Tibial nerve (tissue), 4 donors: ENCODE results near the gene ERC2. TPM values are rescaled to one million over a fixed set of nuclear protein-coding genes. Genes with fewer than 3 reads are reported as not detected.

Experiments used
- DNase-seq, 2 donors: peaks; one replicate each; pipeline ENCODE4 v3.0.0-alpha.2; 2019; ENCODE audit warnings: low spot score in 2 of 2
- H3K27ac ChIP-seq, 4 donors: fragments of 200-600 bp; sonication (generic) in 3 of 4; one replicate each; pipeline ENCODE4 v1.5.1; 2017 to 2019; ENCODE audit warnings: mild to moderate bottlenecking in 1 of 4
- H3K27me3 ChIP-seq, 2 donors: fragments of 200-600 bp; sonication (generic) in 1 of 2; one replicate each; pipeline versions ENCODE4 v1.5.1 to v1.6.0; 2017 to 2019
- H3K36me3 ChIP-seq, 3 donors: fragments of 200-600 bp; sonication (generic); one replicate each; pipeline ENCODE4 v1.5.1; 2018 to 2019
- H3K4me1 ChIP-seq, 4 donors: fragments of 200-600 bp; sonication (generic) in 3 of 4; one replicate each; pipeline ENCODE4 v1.5.1; 2017 to 2019
- H3K4me3 ChIP-seq, 4 donors: fragments of 200-600 bp; sonication (generic) in 3 of 4; one replicate each; pipeline ENCODE4 v1.5.1; 2017 to 2019; ENCODE audit warnings: mild to moderate bottlenecking in 1 of 4, moderate library complexity in 1 of 4
- H3K9me3 ChIP-seq, 4 donors: fragments of 200-600 bp; sonication (generic) in 3 of 4; one replicate each; pipeline ENCODE4 v1.5.1; 2017 to 2019
- EP300 ChIP-seq, 2 donors: sonication (generic); formaldehyde crosslinking; IDR thresholded peaks; one replicate each; pipeline ENCODE4 v1.6.1; 2017; ENCODE audit warnings: antibody characterized with exemption in 2 of 2, mild to moderate bottlenecking in 1 of 2
- POLR2A ChIP-seq, 2 donors: fragments of 450-650 bp; IDR thresholded peaks; one replicate each; pipeline ENCODE4 v1.6.1; 2017; ENCODE audit warnings: antibody characterized with exemption in 2 of 2, mild to moderate bottlenecking in 2 of 2, moderate library complexity in 2 of 2
- WGBS, 2 donors: methylation state at CpG; one replicate each; pipeline ENCODE4 v1.1.5; 2018; 5-methylcytosine and 5-hydroxymethylcytosine counted together
- total RNA-seq, 4 donors: library from RNA; depleted of rRNA; stranded (reverse); fragments of >200 nt; gene quantifications; one replicate each; pipeline ENCODE4 v1.1.0, GENCODE V29; 2016
- TF ChIP-seq, protein P1 (sequence below), 5 experiments: fragments of 200-600 bp in 3 of 5; fragments of 450-650 bp in 2 of 5; sonication (generic) in 3 of 5; IDR thresholded peaks; one replicate each; pipeline ENCODE4 v1.5.1; 2016 to 2019; ENCODE audit warnings: antibody characterized with exemption in 5 of 5, mild to moderate bottlenecking in 3 of 5, moderate library complexity in 2 of 5

The ERC2 gene
- total RNA-seq, 4 donors from 2014 or later, result 0.84 to 0.98 (median 0.90) TPM; not detected in 1

DNA sequence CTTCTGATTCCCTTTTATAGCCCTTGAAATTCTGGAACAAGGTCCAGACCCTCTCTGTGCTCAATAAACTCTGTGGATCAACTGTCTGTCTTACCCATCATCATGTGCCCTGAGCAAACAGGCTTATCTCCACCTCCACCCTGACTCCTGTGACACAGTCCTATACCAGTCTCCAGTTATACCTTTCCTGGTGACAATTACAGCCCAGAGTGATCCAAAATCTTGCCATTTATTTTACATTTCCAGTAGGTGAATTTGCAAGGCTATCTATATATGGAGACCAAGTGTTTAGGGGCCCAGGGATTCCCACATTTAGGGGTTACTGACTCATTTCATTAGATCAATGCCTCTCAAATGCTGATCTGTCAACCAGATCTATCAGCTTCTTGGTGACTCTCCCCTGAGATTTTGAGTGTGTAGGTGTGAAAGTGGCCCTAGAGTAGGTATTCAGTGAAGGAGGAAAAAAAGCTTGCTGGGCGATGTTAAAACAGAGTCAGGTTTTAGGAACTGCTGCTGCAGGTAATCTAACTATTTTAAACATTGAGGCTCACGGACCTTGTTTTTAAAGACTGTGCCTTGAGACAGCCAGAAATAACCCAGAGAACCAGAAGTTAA lies 751.5 kb downstream of the ERC2 start:
- no peak overlapping the region for H3K27ac ChIP-seq
- no peak overlapping the region for H3K4me3 ChIP-seq
- TF ChIP-seq, protein P1, sequence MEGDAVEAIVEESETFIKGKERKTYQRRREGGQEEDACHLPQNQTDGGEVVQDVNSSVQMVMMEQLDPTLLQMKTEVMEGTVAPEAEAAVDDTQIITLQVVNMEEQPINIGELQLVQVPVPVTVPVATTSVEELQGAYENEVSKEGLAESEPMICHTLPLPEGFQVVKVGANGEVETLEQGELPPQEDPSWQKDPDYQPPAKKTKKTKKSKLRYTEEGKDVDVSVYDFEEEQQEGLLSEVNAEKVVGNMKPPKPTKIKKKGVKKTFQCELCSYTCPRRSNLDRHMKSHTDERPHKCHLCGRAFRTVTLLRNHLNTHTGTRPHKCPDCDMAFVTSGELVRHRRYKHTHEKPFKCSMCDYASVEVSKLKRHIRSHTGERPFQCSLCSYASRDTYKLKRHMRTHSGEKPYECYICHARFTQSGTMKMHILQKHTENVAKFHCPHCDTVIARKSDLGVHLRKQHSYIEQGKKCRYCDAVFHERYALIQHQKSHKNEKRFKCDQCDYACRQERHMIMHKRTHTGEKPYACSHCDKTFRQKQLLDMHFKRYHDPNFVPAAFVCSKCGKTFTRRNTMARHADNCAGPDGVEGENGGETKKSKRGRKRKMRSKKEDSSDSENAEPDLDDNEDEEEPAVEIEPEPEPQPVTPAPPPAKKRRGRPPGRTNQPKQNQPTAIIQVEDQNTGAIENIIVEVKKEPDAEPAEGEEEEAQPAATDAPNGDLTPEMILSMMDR (IDR thresholded peaks at IDR 0.05), result no peak
- no peak for TF ChIP-seq EP300 (IDR thresholded peaks at IDR 0.05)
- TF ChIP-seq POLR2A (IDR thresholded peaks at IDR 0.05), result no peak
- 91 to 93% methylated on average over 2 of the region's 2 CpGs for WGBS, 2 donors
- no peaks in the 10 kb centered on the region for H3K9me3 ChIP-seq
- DNase-seq, result no peak
- no peaks in the 10 kb centered on the region for H3K36me3 ChIP-seq
- H3K4me1 ChIP-seq, result peaks cover 0 to 22% (median 3%) of the 10 kb centered on the region in 4 donors
- no peaks in the 10 kb centered on the region for H3K27me3 ChIP-seq

- Histone ChIP-seq H3K4me3 (no peak overlapping the region), H3K27ac (no peak overlapping the region), H3K4me1 (peaks cover 0 to 22% (median 3%) of the 10 kb centered on the region in 4 donors), H3K36me3 (no peaks in the 10 kb centered on the region), H3K27me3 (no peaks in the 10 kb centered on the region), H3K9me3 (no peaks in the 10 kb centered on the region)
- DNase-seq, result no peak
- TF ChIP-seq POLR2A (IDR thresholded peaks at IDR 0.05), result no peak
- TF ChIP-seq, protein P1 (IDR thresholded peaks at IDR 0.05), result no peak
- no peak for TF ChIP-seq EP300 (IDR thresholded peaks at IDR 0.05)
These were observed 752.2 kb downstream of the ERC2 start for GRCh38 chr3:55716044-55716443.

DNA sequence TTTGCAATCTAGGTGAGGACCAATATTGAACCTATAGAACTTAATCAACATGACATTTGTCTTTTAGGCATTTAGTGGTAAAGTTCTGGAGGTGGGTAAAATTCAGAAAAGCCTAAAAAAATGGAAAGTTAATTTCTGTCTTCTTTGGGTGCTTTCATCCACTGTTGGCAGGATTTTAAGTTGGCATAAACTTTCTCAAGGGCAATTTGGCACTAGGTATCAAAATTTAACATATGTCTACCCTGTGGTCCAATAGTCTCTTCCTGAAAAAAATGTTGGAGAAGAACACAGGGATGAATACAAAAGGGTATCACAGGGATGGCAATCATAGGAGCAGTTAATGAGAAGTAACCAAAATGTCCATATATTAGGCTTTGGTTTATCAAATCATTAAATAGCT lies 754.2 kb downstream of the ERC2 start:
- DNase-seq, result no peak
- Histone ChIP-seq H3K4me3 (no peak overlapping the region), H3K27me3 (no peaks in the 10 kb centered on the region)

DNA sequence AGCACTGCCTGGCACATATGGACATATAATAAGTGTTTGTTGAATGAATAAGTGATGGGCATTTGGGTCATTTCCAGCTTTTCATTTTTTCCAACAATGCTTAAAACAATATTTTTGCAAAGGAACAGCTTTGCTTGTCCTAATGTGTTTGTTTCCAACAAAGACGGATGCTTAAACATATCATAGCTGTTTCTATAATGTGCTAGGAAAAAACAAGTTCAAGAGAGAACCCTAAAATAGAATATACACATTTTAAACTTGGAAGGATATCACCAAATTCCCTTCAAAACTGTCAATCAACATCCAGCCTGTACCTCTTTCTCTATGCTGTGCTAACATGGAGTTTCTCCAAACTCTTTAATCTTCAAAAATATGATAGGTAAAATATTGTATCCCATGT lies 756.6 kb downstream of the ERC2 start:
- Histone ChIP-seq H3K27me3 (no peaks in the 10 kb centered on the region), H3K4me1 (no peaks in the 10 kb centered on the region), H3K4me3 (no peak overlapping the region), H3K36me3 (no peaks in the 10 kb centered on the region), H3K9me3 (no peaks in the 10 kb centered on the region), H3K27ac (no peak overlapping the region)
- no peak for DNase-seq
- TF ChIP-seq EP300 (IDR thresholded peaks at IDR 0.05) (no peak), POLR2A (IDR thresholded peaks at IDR 0.05) (no peak)
- TF ChIP-seq, protein P1 (IDR thresholded peaks at IDR 0.05), result no peak
- 80 to 96% methylated on average over 1 of the region's 1 CpG for WGBS, 2 donors

More for the DNA sequence above, 754.2 kb downstream of the ERC2 start:
- Histone ChIP-seq H3K9me3 (no peaks in the 10 kb centered on the region), H3K36me3 (no peaks in the 10 kb centered on the region), H3K4me1 (peaks cover 0 to 15% (median 3%) of the 10 kb centered on the region in 4 donors), H3K27ac (no peak overlapping the region)
- TF ChIP-seq EP300 (IDR thresholded peaks at IDR 0.05) (no peak), POLR2A (IDR thresholded peaks at IDR 0.05) (no peak)
- TF ChIP-seq, protein P1 (IDR thresholded peaks at IDR 0.05), result no peak

GRCh38 chr3:55709411-55710012 lies 758.8 kb downstream of the ERC2 start:
- H3K9me3 ChIP-seq, result no peaks in the 10 kb centered on the region
- TF ChIP-seq, protein P1 (IDR thresholded peaks at IDR 0.05), result no peak
- TF ChIP-seq POLR2A (IDR thresholded peaks at IDR 0.05) (no peak), EP300 (IDR thresholded peaks at IDR 0.05) (no peak)
- no peaks in the 10 kb centered on the region for H3K4me1 ChIP-seq
- 69 to 73% methylated on average over 8 of the region's 8 CpGs for WGBS, 2 donors
- no peak overlapping the region for H3K4me3 ChIP-seq
- no peak overlapping the region for H3K27ac ChIP-seq
- H3K27me3 ChIP-seq, result no peaks in the 10 kb centered on the region
- no peaks in the 10 kb centered on the region for H3K36me3 ChIP-seq
- no peak for DNase-seq
